Measurements from ENCODE around the gene TBC1D10A. TPM values are rescaled to one million over a fixed set of nuclear protein-coding genes. Genes with fewer than 3 reads are reported as not detected.

The TBC1D10A gene
- total RNA-seq, 2 donors from 2014 or later: 46.1 to 51.2 TPM

GRCh38 chr22:30308093-30308492 lies 18.6 kb downstream of the TBC1D10A start:
- Histone ChIP-seq H3K27me3 (replicated peaks; ENCODE audit: insufficient read depth) (no peaks in the 10 kb centered on the region), H3K36me3 (no peaks in the 10 kb centered on the region), H3K9me3 (no peaks in the 10 kb centered on the region), H3K27ac (peak overlapping the region; percentile 91), H3K4me3 (no peak overlapping the region), H3K4me1 (replicated peaks) (peaks cover 85% of the 10 kb centered on the region)
- TF ChIP-seq CTCF (IDR thresholded peaks at IDR 0.05) (no peak), POLR2AphosphoS5 (IDR thresholded peaks at IDR 0.05) (no peak), POLR2A (IDR thresholded peaks at IDR 0.05) (no peak)
- intact Hi-C loops (cut with DNase I): no loop called here
- no peak for DNase-seq (ENCODE audit: low spot score)
- WGBS: 23% methylated on average over 2 of the region's 2 CpGs

GRCh38 chr22:30307041-30307574 lies 19.6 kb downstream of the TBC1D10A start:
- TF ChIP-seq CTCF (IDR thresholded peaks at IDR 0.05) (no peak), POLR2AphosphoS5 (IDR thresholded peaks at IDR 0.05) (peak; percentile 54)
- no peak overlapping the region for H3K4me3 ChIP-seq
- H3K9me3 ChIP-seq: no peaks in the 10 kb centered on the region
- H3K4me1 ChIP-seq (replicated peaks): peaks cover 94% of the 10 kb centered on the region
- H3K27me3 ChIP-seq (replicated peaks; ENCODE audit: insufficient read depth): no peaks in the 10 kb centered on the region
- WGBS: 43% methylated on average over 4 of the region's 4 CpGs
- no peaks in the 10 kb centered on the region for H3K36me3 ChIP-seq
- peak; percentile 73 for DNase-seq (ENCODE audit: low spot score)
- intact Hi-C loops (cut with DNase I): no loop called here
- peak overlapping the region; percentile 91 for H3K27ac ChIP-seq

- no peaks in the 10 kb centered on the region for H3K9me3 ChIP-seq
- H3K4me3 ChIP-seq: no peak overlapping the region
- TF ChIP-seq POLR2A (IDR thresholded peaks at IDR 0.05): no peak
- no peak for TF ChIP-seq POLR2AphosphoS5 (IDR thresholded peaks at IDR 0.05)
- no peak for TF ChIP-seq CTCF (IDR thresholded peaks at IDR 0.05)
- intact Hi-C loops (cut with DNase I): no loop called here
- H3K27me3 ChIP-seq (replicated peaks; ENCODE audit: insufficient read depth): no peaks in the 10 kb centered on the region
- WGBS: 76% methylated on average over 1 of the region's 1 CpG
- peaks cover 95% of the 10 kb centered on the region for H3K4me1 ChIP-seq (replicated peaks)
- no peak for DNase-seq (ENCODE audit: low spot score)
- peak overlapping the region; percentile 91 for H3K27ac ChIP-seq
- no peaks in the 10 kb centered on the region for H3K36me3 ChIP-seq
Measured at GRCh38 chr22:30306627-30307011, 20.1 kb downstream of the TBC1D10A start.

DNA sequence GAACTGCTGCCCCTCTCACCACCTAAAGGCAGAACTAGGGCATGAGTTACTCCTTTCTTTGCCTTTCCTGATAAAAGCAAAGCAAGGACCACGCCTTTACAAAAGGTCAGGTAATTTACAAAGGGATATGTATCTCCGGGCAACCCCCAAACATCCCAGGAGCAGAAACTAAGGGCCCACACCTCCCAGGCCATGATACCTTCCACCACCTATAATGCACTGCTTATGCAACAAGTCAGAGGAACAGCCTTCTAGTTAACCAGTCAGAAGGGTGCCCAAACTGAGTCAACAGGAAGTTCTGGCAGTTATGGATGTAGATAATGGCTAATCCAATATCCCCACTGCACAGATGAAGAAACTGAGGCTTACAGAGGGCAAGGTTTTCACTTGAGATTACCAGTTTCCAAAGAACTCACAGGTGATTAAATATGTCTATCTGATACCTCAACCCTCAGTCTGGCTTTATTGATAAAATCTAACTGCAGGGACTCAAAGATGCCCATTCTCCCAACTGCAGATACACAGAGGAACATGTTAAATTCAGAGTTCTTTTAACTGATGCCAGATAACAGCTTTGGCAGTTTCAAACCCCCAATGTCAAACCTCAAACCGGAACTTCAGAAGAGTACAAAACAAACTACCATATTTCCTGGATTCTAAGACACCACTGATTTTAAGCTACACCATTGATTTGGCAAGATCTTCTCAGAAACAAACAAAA lies 20.7 kb downstream of the TBC1D10A start:
- Histone ChIP-seq H3K4me1 (replicated peaks) (peaks cover 92% of the 10 kb centered on the region), H3K4me3 (no peak overlapping the region), H3K9me3 (no peaks in the 10 kb centered on the region), H3K27ac (peak overlapping the region; percentile 91), H3K27me3 (replicated peaks; ENCODE audit: insufficient read depth) (no peaks in the 10 kb centered on the region), H3K36me3 (peaks cover 0 to 1% of the 10 kb centered on the region in 2 donors)
- intact Hi-C loops (cut with DNase I): no loop called here
- 41% methylated on average over 3 of the region's 3 CpGs for WGBS
- no peak for TF ChIP-seq CTCF (IDR thresholded peaks at IDR 0.05)
- TF ChIP-seq POLR2AphosphoS5 (IDR thresholded peaks at IDR 0.05): no peak
- TF ChIP-seq POLR2A (IDR thresholded peaks at IDR 0.05): no peak
- DNase-seq (ENCODE audit: low spot score): no peak

DNA sequence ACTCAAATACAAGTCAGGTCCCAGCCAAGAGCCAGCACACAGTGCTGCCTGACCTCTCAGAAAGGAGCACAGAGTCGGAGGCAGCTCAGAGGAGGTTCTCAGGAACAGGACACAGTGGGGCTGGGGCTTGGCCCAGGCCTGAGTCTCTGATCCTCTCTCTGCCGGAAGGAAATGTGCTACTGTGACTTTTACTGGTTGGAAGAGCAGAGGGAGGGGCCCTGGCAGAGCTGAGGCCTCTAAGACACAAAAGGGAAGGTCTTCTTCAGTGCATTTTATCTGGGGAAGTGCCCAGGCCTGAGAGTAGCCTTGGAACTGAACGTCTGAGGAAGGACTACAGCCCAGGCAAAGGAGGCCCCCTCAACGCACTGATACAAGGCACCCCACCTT lies 21.2 kb downstream of the TBC1D10A start:
- no peak for DNase-seq (ENCODE audit: low spot score)
- peaks cover 87% of the 10 kb centered on the region for H3K4me1 ChIP-seq (replicated peaks)
- WGBS: 4% methylated on average over 4 of the region's 4 CpGs
- H3K4me3 ChIP-seq: no peak overlapping the region
- no peak for TF ChIP-seq POLR2A (IDR thresholded peaks at IDR 0.05)
- peak; percentile 46 for TF ChIP-seq POLR2AphosphoS5 (IDR thresholded peaks at IDR 0.05)
- H3K27me3 ChIP-seq (replicated peaks; ENCODE audit: insufficient read depth): no peaks in the 10 kb centered on the region
- peak overlapping the region; percentile 91 for H3K27ac ChIP-seq
- no peaks in the 10 kb centered on the region for H3K9me3 ChIP-seq
- peaks cover 0 to 5% of the 10 kb centered on the region in 2 donors for H3K36me3 ChIP-seq
- intact Hi-C loops (cut with DNase I): no loop called here

Data from prostate gland (tissue), 2 donors.